Measurements from ENCODE around the gene SFT2D3. TPM values are rescaled to one million over a fixed set of nuclear protein-coding genes. Genes with fewer than 3 reads are reported as not detected.

The SFT2D3 gene
- total RNA-seq, 1 experiment from 2014 or later, result 3.1 TPM

DNA sequence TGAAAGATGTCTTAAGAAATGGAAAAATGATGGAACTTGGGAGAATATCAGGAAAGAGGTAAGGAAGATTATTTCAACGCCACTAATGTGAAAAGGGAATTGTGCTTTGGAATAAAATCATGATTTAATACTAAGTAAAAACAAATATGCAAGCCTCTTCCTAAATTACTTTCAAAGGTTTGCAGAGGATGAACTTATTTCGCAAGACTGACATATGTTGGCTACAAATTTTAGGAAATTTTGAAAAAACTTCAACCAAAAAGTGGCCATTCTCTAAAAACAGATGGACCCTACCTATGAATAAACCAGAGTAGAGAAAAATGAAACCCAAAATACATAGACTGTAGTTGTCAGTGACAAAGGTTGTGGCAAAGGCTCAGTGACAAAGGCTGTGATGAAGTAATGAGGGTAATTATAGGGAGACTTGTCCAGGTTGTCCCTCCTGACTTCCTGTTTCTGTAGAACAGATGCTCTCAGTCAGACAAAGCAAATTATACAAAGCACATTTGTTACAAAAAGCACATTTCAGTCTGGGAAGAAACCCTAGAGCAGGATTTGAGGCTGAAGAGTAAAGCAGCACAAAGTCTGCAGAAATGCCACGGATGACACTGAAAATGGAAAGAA, 39.5 kb downstream of the SFT2D3 start:
- Histone ChIP-seq H3K9me3 (ENCODE audit: control insufficient read depth in 1 of 2, insufficient read depth in 1 of 2, low read depth in 1 of 2, low read length in 2 of 2) (no peaks in the 10 kb centered on the region), H3K27ac (ENCODE audit: low read depth, low read length) (no peak overlapping the region), H3K27me3 (ENCODE audit: insufficient read depth, low read length) (no peaks in the 10 kb centered on the region), H3K4me3 (replicated peaks in 1 of 2; ENCODE audit: low read depth in 1 of 2, low read length in 2 of 2) (no peak overlapping the region), H3K4me1 (ENCODE audit: control insufficient read depth in 1 of 2, insufficient read depth in 2 of 2, low read length in 2 of 2) (no peaks in the 10 kb centered on the region), H3K9me2 (ENCODE audit: insufficient read depth) (no peaks in the 10 kb centered on the region), H3K9ac (ENCODE audit: low read length) (no peak overlapping the region), H3K4me2 (ENCODE audit: low read length) (no peak overlapping the region), H4K20me1 (ENCODE audit: insufficient read depth) (0 out of 2 replicates have a peak, but pooled peaks cover 6% of the 10 kb centered on the region), H2AFZ (ENCODE audit: low read depth, low read length, poor library complexity, severe bottlenecking) (no peak overlapping the region), H3K79me2 (ENCODE audit: insufficient read depth, low read length) (no peaks in the 10 kb centered on the region; the same call in 1 of the 2 replicates), H3K36me3 (ENCODE audit: control insufficient read depth in 1 of 2, insufficient read depth in 2 of 2, low read length in 2 of 2) (peaks cover 2 to 18% of the 10 kb centered on the region in 2 experiments; a peak in 2 of 4 replicates)
- ChIA-PET POLR2A (no interaction called here), RAD21 (ENCODE audit: low non-redundant PET in 1 of 2, low total read pairs in 2 of 2, uncharacterized antibody in 2 of 2, unreplicated experiment in 2 of 2) (no interaction called here), CTCF (no interaction called here)
- ATAC-seq, result no peak
- intact Hi-C loops (cut with micrococcal nuclease), result no loop called here
- TF ChIP-seq, protein P1, sequence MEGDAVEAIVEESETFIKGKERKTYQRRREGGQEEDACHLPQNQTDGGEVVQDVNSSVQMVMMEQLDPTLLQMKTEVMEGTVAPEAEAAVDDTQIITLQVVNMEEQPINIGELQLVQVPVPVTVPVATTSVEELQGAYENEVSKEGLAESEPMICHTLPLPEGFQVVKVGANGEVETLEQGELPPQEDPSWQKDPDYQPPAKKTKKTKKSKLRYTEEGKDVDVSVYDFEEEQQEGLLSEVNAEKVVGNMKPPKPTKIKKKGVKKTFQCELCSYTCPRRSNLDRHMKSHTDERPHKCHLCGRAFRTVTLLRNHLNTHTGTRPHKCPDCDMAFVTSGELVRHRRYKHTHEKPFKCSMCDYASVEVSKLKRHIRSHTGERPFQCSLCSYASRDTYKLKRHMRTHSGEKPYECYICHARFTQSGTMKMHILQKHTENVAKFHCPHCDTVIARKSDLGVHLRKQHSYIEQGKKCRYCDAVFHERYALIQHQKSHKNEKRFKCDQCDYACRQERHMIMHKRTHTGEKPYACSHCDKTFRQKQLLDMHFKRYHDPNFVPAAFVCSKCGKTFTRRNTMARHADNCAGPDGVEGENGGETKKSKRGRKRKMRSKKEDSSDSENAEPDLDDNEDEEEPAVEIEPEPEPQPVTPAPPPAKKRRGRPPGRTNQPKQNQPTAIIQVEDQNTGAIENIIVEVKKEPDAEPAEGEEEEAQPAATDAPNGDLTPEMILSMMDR (IDR thresholded peaks at IDR 0.05 in 2 of 3, conservative IDR thresholded peaks at IDR 0.05 in 1 of 3; ENCODE audit: borderline replicate concordance in 1 of 3, insufficient read depth in 1 of 3, low read depth in 2 of 3, low read length in 2 of 3), result no peak
- TF ChIP-seq YY1 (IDR thresholded peaks at IDR 0.05; ENCODE audit: extremely low read depth, insufficient replicate concordance, low read depth, low read length) (no peak), EZH2phosphoT487 (IDR thresholded peaks at IDR 0.05; ENCODE audit: borderline replicate concordance) (no peak), POLR2AphosphoS5 (IDR thresholded peaks at IDR 0.05; ENCODE audit: low read depth, low read length) (no peak), EZH2 (IDR thresholded peaks at IDR 0.05) (no peak)
- TF ChIP-seq, protein P2, sequence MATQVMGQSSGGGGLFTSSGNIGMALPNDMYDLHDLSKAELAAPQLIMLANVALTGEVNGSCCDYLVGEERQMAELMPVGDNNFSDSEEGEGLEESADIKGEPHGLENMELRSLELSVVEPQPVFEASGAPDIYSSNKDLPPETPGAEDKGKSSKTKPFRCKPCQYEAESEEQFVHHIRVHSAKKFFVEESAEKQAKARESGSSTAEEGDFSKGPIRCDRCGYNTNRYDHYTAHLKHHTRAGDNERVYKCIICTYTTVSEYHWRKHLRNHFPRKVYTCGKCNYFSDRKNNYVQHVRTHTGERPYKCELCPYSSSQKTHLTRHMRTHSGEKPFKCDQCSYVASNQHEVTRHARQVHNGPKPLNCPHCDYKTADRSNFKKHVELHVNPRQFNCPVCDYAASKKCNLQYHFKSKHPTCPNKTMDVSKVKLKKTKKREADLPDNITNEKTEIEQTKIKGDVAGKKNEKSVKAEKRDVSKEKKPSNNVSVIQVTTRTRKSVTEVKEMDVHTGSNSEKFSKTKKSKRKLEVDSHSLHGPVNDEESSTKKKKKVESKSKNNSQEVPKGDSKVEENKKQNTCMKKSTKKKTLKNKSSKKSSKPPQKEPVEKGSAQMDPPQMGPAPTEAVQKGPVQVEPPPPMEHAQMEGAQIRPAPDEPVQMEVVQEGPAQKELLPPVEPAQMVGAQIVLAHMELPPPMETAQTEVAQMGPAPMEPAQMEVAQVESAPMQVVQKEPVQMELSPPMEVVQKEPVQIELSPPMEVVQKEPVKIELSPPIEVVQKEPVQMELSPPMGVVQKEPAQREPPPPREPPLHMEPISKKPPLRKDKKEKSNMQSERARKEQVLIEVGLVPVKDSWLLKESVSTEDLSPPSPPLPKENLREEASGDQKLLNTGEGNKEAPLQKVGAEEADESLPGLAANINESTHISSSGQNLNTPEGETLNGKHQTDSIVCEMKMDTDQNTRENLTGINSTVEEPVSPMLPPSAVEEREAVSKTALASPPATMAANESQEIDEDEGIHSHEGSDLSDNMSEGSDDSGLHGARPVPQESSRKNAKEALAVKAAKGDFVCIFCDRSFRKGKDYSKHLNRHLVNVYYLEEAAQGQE (IDR thresholded peaks at IDR 0.05; ENCODE audit: low read depth), result no peak
- TF ChIP-seq, protein P3, sequence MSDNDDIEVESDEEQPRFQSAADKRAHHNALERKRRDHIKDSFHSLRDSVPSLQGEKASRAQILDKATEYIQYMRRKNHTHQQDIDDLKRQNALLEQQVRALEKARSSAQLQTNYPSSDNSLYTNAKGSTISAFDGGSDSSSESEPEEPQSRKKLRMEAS (IDR thresholded peaks at IDR 0.05), result no peak
- TF ChIP-seq, protein P4, sequence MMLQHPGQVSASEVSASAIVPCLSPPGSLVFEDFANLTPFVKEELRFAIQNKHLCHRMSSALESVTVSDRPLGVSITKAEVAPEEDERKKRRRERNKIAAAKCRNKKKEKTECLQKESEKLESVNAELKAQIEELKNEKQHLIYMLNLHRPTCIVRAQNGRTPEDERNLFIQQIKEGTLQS (IDR thresholded peaks at IDR 0.05), result no peak
- TF ChIP-seq, protein P5, sequence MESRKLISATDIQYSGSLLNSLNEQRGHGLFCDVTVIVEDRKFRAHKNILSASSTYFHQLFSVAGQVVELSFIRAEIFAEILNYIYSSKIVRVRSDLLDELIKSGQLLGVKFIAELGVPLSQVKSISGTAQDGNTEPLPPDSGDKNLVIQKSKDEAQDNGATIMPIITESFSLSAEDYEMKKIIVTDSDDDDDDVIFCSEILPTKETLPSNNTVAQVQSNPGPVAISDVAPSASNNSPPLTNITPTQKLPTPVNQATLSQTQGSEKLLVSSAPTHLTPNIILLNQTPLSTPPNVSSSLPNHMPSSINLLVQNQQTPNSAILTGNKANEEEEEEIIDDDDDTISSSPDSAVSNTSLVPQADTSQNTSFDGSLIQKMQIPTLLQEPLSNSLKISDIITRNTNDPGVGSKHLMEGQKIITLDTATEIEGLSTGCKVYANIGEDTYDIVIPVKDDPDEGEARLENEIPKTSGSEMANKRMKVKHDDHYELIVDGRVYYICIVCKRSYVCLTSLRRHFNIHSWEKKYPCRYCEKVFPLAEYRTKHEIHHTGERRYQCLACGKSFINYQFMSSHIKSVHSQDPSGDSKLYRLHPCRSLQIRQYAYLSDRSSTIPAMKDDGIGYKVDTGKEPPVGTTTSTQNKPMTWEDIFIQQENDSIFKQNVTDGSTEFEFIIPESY (IDR thresholded peaks at IDR 0.05; ENCODE audit: extremely low read depth, insufficient replicate concordance, low read length), result no peak
- no peak for DNase-seq (ENCODE audit: low read depth, low spot score)
- BruUV-seq (replicated peaks), result no TSS peak

All from HCT116 (cell line).